Amniotic epithelial cell (primary cell): Measurements from ENCODE around the gene MRI1.

Source experiments
- DNase-seq: peaks from one replicate; pipeline ENCODE4 v3.0.0-alpha.2; 2010; ENCODE audit warnings: low read depth

MRI1 gene

DNA sequence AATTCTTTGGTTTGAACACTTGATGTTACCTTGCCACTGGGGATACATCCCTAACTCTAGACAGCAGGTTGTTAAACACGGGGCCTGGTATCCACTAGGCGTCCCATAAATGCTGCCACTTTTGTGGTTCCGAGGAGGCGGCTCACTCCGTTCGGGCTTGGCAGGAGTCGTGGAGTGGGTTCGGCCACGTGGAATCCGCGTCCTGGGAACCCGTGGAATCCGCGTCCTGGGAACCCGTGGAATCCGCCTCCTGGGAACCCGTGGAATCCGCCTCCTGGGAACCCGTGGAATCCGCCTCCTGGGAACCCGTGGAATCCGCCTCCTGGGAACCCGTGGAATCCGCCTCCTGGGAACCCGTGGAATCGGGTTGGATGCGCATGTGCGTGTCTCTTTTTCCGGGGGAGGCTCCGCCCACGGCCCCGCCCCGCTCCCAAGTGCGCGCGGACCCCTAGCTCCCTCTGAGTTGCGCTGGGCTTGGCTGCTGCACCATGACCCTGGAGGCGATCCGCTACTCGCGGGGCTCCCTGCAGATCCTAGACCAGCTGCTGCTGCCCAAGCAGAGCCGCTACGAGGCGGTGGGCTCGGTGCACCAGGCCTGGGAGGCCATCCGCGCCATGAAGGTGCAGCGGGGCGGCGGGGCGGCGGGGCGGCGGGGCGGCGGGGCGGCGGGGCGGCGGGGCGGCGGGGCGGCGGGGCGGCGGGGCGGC lies at the start of gene MRI1:
Gene MRI1 (plus strand): TSS at position 422 of the 707 bp plus-strand sequence. CDS start 67 bp downstream, at position 489.
- DNase-seq = peak; percentile 68

DNA sequence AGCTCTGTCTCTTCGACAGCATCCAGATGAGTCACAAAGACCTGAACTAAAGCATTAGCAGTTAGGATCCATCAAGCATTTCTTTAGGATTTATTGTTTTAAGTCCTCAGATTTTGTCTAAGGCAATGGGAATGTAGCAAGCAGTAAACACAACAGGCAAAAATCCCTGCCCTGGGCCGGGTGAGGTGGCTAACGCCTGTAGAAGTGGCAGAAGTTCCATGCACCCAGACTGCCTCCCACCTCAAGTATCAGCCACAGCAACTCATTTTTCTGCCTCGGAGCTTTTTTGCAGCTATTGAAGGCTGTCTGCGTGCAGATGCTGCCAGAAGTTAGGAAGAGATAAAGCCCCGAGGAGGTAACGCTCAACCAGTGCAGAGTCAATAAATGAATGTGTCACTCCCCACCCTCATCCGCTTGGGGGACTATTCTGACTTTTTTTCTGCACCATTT lies 47.1 kb upstream of the MRI1 start:
- DNase-seq = no peak

DNA sequence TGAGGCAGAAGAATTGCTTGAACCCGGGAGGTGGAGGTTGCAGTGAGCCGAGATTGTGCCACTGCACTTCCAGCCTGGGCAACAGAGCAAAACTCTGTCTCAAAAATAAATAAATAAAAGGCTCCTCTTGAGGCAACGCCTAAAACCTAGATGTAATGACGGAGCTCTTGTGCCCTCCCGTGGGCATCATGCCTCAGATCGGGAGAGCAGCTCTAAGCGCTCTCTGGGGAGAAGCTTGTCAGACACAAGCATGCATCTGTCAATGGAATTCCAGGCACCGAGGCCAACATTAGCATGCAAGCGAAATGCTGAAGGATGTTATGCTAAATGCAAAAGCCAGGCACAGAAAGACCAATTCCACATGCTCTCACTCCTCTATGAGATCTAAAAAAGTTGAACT lies 45.6 kb upstream of the MRI1 start:
- no peak for DNase-seq

DNA sequence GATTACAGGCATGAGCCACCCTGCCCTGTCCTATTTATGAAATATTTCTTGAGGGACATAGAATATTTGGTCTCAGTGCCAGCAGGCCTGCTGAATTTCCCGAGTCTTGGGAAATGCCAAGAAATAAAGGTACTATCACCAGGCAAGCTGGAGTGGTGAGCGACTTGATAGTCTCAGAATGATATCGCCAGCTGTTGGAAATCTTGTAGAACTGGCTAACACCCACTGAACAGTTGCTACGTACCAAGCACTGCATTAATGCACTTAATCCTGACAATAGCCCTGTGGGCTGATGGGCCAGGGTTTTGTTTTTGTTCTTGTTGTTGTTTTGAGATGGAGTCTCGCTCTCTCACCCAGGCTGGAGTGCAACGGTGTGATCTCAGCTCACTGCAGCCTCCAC lies 42.2 kb upstream of the MRI1 start:
- no peak for DNase-seq

DNA sequence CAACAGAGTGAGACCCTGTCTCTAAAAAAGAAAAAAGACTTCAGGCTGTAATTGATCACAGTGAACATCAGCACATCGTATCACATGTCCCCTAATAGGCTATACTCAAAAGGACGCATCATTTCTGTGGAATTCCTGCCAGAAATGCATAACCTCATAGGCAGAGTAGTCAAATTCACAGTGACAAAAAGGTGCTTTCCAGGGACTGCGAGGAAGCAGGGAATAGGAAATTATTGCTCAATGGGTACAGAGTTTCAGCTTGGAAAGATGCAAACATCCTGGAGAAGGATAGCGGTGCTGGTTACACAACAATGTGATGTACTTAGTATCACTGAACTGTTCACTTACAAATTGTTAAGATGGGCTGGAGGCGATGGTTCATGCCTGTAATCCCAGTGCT lies 41.1 kb upstream of the MRI1 start:
- DNase-seq = peak; percentile 13

DNA sequence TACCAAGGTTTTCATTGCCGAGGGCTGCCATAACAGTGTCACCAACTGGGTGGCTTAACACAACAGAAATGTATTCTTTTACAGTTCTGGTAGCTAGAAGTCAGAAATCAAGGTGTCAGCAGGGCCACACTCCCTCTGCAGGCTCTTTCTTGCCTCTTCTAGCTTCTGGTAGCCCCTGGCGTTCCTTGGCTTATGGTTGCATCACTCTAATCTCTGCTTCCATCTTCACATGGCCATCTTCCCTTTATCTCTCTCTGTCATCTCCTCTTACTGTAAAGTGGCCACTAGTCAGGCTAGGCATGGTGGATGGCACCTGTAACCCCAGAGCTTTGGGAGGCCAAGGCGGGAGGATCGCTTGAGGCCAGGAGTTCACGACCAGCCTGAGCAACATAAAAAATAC lies 38.0 kb upstream of the MRI1 start:
- DNase-seq = no peak

DNA sequence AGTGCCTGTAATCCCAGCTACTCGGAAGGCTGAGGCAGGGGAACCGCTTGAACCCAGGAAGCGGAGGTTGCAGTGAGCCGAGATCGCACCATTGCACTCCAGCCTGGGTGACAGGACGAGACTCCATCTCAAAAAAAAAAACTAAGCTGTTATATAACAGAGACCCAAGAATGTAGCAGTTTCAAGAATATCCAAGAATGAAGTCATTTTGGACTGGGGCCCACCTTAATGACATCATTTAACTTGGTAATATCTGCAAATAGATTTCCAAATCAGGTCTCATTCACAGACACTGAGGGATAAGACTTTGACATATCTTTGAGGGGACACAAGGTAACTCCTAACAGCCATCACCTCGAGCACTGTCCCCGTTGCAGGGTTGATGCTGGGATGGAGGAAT lies 36.5 kb upstream of the MRI1 start:
- DNase-seq = peak; percentile 19

DNA sequence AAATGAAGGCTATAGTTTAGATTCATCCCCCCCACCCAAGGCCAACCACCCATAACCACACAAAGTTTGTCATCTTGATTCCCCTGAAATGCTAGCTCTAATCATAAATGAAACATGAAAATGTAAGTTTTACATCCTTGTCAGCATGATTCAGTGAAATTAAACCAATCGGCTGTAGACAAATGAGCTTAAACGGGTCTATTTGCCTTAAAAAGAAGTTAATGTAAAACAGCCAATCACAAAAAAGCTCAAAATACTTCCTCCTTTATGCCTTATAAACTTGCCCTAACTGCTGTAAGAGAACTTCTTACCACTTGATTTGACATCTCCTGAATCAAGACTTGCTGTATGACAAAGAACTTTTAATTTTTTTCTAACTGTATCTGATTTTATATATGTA lies 34.5 kb upstream of the MRI1 start:
- DNase-seq = no peak

DNA sequence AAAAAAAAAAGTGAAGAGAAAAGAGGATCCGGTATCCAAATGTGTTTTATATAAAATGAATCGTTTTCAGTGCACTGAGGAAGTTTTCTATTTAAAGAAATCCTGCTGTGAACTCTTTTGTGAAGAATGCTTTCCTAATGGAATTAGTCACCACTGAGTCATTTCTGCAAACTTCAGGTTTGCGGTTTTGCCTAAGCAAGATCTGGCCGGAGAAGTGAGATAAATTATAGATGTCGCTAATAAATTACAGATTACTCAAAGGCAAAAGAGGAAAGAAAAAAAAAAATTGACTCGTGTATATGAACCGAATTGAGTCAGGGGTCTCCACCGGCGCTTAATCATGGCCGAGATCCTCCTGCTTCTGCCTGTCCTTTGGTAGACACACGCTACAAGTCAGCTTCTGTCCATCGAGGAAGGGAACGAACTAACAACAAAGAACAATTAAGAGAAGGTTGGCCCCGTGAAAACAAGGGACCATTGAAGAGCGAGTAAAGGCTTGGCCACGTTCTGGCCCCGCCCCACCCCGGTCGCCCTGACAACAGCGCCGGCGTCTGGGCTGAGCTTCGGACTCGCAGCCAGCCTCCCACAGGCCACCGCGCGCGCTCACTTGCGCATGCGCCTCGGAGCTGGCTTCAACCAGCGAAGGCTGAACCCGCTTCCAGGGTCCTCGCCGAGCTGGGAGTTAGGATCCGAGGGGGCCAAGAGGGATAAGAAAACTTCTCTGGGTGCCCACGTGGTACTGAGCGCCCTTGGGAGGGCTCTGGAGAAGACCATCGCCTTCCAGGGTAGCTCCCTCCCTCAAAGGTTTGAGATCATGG lies 33.0 kb upstream of the MRI1 start:
- peak; percentile 98 for DNase-seq

DNA sequence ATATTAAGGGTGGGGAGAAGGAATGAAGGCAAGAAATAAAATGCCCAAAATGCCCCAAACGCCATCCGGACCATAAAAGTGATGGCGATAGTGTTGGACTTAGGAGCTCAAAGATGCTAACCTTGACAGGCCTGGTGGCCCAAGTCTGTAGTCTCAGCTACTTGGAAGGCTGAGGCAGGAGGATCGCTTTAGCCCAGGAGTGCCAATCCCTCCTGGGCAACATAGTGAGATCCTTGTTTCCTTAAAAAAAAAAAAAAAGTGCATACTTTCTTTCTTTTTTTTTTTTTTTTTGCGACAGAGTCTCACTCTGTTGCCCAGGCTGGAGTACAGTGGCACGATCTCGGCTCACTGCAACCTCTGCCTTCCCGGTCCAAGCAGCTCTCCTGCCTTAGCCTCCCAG lies 32.0 kb upstream of the MRI1 start:
- DNase-seq = no peak

DNA sequence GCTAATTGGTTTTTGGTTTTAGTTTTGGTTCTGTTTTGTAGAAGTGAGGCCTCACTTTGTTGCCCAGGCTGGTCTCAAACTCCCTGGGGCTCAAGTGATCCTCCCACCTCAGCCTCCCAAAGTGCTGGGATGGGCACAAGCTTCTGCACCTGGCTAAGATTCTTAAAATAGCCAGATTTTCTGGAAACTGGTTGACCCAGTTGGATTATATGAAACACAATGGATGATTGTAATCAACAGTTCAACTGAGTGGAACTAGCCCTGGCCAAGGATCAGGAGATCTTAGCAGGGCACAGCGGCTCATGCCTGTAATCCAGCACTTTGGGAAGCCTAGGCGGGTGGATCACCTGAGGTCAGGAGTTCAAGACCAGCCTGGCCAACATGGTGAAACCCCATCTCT lies 29.6 kb upstream of the MRI1 start:
- DNase-seq = no peak

DNA sequence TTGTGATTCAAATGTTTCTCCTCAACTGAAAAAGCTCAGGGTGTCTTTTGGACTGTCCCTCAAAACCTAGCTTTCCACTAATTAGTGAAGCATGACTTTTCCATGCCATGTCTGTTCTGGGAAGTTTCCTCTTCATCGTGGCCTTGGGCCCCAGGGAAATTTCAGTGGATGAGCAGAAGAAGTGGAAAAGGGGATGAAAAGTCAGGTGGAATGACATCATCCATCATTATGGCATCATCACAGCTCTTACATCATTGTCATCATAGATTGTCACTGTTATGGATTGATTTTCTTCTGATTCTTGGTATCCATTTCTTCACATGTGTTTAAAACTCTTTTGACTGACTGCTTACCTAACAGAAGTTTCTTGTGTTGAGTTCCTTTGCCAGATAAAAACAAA lies 26.2 kb upstream of the MRI1 start:
- DNase-seq = no peak

DNA sequence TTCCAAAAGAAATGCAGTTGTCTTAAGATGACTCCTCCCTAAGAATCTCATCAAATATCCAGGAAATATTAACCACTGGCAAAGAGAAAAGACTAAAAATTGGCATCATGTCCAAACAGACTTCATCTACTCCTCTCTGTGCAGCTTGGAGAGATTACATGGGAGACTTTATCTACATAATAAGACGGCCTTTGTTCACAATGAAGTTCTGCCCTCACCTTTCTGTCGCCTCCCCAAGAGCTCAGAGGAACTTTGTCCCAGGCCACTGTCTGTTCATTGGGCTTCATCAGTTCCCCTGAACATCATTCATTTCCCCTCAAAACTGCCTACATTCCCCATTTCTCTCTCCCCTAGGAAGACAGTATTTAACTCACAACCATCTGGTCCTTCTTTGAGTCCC lies 22.4 kb upstream of the MRI1 start:
- no peak for DNase-seq

DNA sequence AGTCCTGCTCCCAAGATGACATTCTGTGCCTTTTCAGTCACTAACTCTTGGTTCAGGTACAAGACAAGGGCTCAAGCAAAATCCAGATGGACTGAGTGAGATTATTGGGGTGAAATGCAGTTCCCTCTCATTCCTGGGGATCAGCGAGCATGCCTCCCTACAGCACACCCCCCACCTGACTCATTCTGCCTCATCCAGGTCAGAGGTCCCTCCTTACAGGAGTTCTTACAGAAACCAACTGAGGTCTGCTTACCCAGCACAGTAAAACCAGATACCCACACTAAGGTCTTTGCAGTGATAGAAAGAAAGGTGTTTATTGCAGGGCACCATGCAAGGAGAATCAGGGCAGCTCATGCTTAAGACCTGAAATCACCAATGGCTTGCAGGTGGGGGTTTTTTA lies 21.6 kb upstream of the MRI1 start:
- peak; percentile 44 for DNase-seq

DNA sequence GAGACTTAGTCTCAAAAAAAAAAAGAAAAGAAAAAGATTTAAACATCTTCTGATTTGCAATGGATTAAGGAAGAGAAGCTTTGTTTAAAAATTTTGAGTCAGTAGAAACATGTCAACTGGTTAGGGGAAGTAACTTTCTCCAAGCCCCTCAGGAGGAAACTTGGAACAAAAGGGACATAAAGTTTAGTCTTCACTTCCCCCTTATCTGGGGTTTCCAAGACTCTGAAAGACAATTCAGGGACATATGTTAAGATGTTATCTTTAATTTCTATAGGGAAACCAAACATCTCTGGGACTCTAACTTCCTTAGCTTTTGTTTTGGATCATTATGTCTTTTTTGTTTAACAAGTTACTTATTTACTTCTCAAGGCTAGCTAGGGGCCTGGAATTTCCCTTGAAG lies 20.1 kb upstream of the MRI1 start:
- DNase-seq = no peak

DNA sequence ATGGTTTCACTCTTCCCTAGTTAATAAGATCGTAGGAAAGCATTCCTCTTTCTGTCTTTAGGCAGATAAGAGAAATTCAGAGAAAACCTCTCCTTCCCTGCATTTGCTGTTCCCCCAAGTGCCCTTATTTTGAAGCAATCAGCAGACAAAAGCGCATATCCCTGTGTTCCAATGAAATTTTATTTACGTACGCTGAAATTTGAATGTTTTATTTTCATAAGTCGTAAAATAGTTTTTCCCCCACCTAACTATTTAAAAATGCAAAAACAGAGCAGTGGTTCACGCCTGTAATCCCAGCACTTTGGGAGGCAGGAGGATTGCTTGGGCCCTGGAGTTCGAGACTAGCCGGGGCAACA lies 17.2 kb upstream of the MRI1 start:
- no peak for DNase-seq

DNA sequence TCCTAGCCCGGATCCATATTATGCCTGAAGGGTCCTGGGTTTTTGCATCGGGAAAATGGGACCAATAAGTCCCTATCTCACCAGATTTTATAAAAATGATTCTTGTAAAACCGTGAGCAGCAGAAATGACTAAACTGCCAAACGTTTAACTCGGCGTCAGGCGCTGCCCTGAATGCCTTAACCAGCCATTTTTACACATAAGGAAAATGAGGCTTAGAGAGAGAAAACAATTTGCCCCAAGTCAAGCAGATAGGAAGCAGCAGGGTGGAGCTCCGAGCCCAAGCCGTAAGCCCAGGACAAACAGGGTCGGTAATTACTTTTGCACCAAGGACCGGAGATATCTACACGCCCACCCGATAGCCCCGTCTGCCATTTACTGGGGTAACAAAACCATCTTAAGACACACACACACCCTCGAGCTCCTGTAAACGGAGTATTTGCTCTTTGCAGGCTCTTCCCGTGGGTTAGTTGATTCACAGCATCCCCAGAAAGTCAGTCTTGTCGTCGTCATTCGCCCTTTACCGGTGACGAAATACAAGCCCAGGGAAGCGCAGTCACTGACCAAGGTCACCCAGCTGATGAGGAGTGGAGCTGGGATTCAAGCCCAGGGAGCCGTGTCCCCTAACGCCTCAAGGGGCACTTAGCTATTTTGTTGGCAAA lies 16.0 kb upstream of the MRI1 start:
- DNase-seq = peak; percentile 35

DNA sequence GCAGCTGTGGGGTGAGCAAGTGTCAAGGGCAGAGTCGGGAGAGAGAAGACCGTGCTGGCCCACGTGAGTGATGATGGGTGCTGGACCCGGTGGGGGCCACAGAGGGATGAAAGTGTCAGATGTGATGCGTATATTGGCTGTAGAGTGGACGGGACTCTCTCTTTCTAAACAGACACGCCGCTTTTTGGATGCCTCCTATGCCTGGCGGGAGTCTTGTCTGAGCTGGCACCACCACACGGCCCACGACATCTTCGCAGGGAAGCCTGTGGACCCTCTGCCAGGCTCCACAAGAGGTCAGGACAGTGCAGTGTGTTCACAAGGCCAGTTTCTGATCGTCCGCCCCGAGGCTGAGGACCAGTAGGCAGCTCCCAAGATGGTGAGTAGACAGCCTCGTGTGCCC lies 12.9 kb upstream of the MRI1 start:
- DNase-seq = no peak

DNA sequence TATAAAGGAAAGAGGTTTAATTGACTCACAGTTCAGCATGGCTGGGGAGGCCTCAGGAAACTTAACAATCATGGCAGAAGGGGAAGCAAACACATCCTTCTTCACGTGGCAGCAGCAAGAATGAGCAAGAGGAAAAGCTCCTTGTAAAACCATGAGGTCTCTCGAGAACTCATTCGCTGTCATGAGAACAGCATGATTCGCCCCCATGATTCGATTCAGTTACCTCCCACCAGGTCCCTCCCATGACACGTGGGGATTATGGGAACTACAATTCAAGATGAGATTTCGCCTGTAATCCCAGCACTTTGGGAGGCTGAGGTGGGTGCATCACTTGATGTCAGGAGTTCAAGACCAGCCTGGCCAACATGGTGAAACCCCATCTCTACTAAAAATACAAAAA lies 10.7 kb upstream of the MRI1 start:
- DNase-seq = peak; percentile 21

DNA sequence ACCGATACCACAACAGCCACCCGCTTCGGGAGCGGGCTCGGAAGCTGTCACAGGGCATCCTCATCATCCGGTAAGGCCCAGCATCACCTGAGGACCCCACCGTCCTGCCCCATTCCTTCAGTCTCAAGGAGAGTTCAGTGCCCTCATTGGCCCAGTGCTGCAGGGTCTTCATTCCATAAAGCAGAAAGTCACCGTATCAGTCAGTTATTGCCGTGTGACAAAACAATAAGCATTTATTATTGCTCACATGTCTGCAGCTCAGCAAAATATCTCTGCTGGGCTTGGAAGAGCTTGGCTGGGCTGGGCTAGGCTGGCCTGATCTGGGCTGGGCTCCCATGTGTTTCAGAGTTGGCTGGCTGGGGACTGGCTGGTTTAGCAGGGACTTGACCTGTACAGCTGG lies 8.1 kb upstream of the MRI1 start:
- DNase-seq = no peak

DNA sequence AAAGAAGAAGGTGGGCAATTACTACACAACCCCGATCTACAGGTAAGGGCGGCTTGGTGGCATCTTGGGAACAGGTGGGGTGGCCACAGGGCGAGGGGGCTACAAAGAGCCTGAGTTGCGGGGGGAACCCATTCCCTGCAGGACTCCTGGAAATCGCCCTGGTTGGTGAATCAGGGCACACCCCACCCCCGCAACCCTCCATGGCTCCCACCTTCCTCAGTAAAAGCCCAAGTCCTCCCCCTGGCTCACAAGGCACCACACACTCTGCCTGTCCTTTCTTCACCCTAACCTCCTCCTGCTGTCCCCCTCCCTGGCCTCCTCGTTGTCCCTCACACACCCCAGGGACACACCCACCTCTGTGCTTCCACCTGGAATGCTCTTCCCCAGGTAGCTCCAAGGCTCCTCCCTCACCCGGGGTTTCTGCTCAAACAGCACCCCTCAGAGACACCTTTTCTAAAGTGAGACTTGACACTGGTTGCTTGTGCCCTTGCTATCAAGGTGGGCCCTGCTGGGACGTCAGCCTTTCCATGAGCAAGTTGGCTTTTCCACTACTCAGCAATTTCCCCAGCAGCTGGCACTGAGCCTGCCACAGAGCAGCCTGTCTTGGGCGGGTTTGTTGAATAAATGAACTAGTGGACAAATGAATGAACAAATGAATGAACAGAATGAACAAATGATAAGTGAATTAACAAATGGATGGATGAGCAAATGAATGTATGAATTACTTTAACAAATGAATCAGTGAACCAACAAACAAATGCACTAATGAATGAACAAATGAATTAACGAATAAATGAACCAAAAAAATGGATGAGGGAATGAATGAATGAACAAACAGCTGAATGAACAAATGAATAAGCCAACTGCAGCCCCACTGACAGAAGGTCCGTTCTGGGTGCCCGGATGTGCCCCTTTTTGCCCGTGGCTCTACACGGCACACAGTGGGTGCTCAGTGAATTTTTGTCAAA lies 6.2 kb upstream of the MRI1 start:
- no peak for DNase-seq

DNA sequence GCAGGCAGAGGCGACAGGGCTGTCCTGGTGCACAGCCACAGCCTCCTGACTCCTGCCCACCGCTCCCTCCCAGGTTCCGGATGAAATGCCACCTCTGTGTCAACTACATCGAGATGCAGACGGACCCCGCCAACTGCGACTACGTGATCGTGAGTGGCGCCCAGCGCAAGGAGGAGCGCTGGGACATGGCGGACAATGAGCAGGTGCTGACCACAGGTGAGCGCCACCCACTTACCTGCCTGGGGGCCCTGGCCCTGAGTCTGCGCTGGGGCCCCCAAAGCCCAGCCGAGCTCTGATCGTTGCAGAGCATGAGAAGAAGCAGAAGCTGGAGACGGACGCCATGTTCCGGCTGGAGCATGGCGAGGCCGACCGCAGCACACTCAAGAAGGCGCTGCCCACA lies 5.5 kb upstream of the MRI1 start:
- no peak for DNase-seq
